OCI-LY7 (cell line): ENCODE measurements around the gene RIOK1. TPM values are rescaled to one million over a fixed set of nuclear protein-coding genes. Genes with fewer than 3 reads are reported as not detected.

ENCODE experiments used
- Bru-seq: library from RNA; stranded (reverse); fragments of 400-500 nt; gene quantifications from one replicate; lab custom pipeline; 2021; lab: Mats Ljungman, UMichigan
- BruChase-seq, 2 experiments: library from RNA; stranded (reverse); fragments of 400-500 nt; gene quantifications; one replicate each; lab custom pipeline; 2021; lab: Mats Ljungman, UMichigan
- BruUV-seq: library from RNA; stranded (reverse); fragments of 400-500 nt; replicated peaks from 2 replicates; lab custom pipeline; 2021; lab: Mats Ljungman, UMichigan
- CTCF ChIA-PET: fragments of 300-600 bp; sonication (Branson Sonifier 250); formaldehyde crosslinking; loops from one replicate; lab custom pipeline; 2022; ENCODE audit warnings: antibody characterized with exemption; ENCODE audit not compliant: unreplicated experiment; lab: Charles Lee
- POLR2A ChIA-PET: fragments of 300-600 bp; sonication (Branson Sonifier 250); formaldehyde crosslinking; loops from one replicate; lab custom pipeline; 2022; ENCODE audit warnings: antibody characterized with exemption; lab: Charles Lee
- DNase-seq: peaks from one replicate; pipeline ENCODE4 v3.0.0-alpha.2; 2015; ENCODE audit warnings: low spot score
- H2AFZ ChIP-seq: fragments of 200-600 bp; sonication (generic), shearing (Covaris generic); 2 replicates; pipeline ENCODE4 v1.6.1; 2014; ENCODE audit warnings: mild to moderate bottlenecking, antibody characterized with exemption, low read length, moderate library complexity
- H3K27ac ChIP-seq: fragments of 200-600 bp; sonication (generic); 2 replicates; pipeline ENCODE4 v1.5.1; 2014; ENCODE audit warnings: mixed run types, low read depth, mild to moderate bottlenecking, moderate library complexity, low read length, inconsistent platforms; ENCODE audit not compliant: poor library complexity, severe bottlenecking
- H3K36me3 ChIP-seq: fragments of 200-600 bp; sonication (generic); 2 replicates; pipeline ENCODE4 v1.6.1; 2014; ENCODE audit warnings: mild to moderate bottlenecking, antibody characterized with exemption, low read length, moderate library complexity, mixed read lengths; ENCODE audit not compliant: insufficient read depth
- H3K4me1 ChIP-seq: fragments of 200-600 bp; sonication (generic); 2 replicates; pipeline ENCODE4 v1.5.1; 2014; ENCODE audit warnings: mild to moderate bottlenecking, low read length; ENCODE audit not compliant: insufficient read depth, poor library complexity, severe bottlenecking
- H3K4me2 ChIP-seq: fragments of 200-600 bp; sonication (generic); 2 replicates; pipeline ENCODE4 v1.6.1; 2014; ENCODE audit warnings: mild to moderate bottlenecking, low read length
- H3K4me3 ChIP-seq: fragments of 200-600 bp; sonication (generic); 2 replicates; pipeline ENCODE4 v1.5.1; 2014; ENCODE audit warnings: mild to moderate bottlenecking, low read depth, low read length; ENCODE audit not compliant: poor library complexity, severe bottlenecking
- H3K79me2 ChIP-seq: fragments of 200-600 bp; sonication (generic); 2 replicates; pipeline ENCODE4 v1.6.1; 2016; ENCODE audit warnings: low read depth, mild to moderate bottlenecking, low read length, moderate library complexity, mixed read lengths; ENCODE audit not compliant: insufficient read depth
- H3K9me2 ChIP-seq: fragments of 200-600 bp; sonication (generic); 2 replicates; pipeline ENCODE4 v1.6.1; 2016; ENCODE audit warnings: mild to moderate bottlenecking, low read length, mixed read lengths; ENCODE audit not compliant: insufficient read depth
- H3K9me3 ChIP-seq: fragments of 200-600 bp; sonication (generic); 2 replicates; pipeline ENCODE4 v1.6.1; 2014; ENCODE audit warnings: mild to moderate bottlenecking, mixed run types, low read length, mixed read lengths
- H4K20me1 ChIP-seq: fragments of 200-600 bp; sonication (generic); 2 replicates; pipeline ENCODE4 v1.6.1; 2014; ENCODE audit warnings: mild to moderate bottlenecking, antibody characterized with exemption, low read length, moderate library complexity, mixed read lengths; ENCODE audit not compliant: insufficient read depth
- CTCF ChIP-seq: fragments of 200-600 bp; sonication (generic); conservative IDR thresholded peaks from 2 replicates; pipeline ENCODE4 v1.5.1; 2014; ENCODE audit warnings: mild to moderate bottlenecking, antibody characterized with exemption, low read length, moderate library complexity, mixed read lengths
- EZH2phosphoT487 ChIP-seq: fragments of 200-600 bp; sonication (generic); IDR thresholded peaks from 2 replicates; pipeline ENCODE4 v1.6.1; 2018; ENCODE audit warnings: low read depth, borderline replicate concordance, mild to moderate bottlenecking, mixed run types, antibody characterized with exemption, low read length, moderate library complexity, mixed read lengths
- intact Hi-C: fragments of 100-400 bp; cut with micrococcal nuclease; formaldehyde crosslinking; loops from one replicate; pipeline ENCODE4 v1.10.0; 2022; ENCODE audit not compliant: unreplicated experiment
- long read RNA-seq: library from polyadenylated mRNA; stranded (forward); transcript quantifications from one replicate; pipeline ENCODE4 v2.0.0, GENCODE V29; 2022
- total RNA-seq, 2 experiments: library from RNA; depleted of rRNA in 1 of 2; stranded (reverse); fragments of >200 nt in 1 of 2; shearing (Covaris generic) in 1 of 2; gene quantifications; 2 replicates each; pipeline ENCODE4 v1.2.3, GENCODE V29; 2014 to 2022

The RIOK1 gene
- total RNA-seq (2014; rRNA removed; shearing (Covaris generic)) (55.0 and 85.0 TPM in 2 replicates), total RNA-seq (2022) (35.2 and 43.6 TPM in 2 replicates), Bru-seq, nascent RNA (percentile 86 among the genes with signal in this experiment), BruChase-seq, experiment 1, labeled RNA remaining after a 6-hour chase (percentile 82 among the genes with signal in this experiment), BruChase-seq, experiment 2, labeled RNA remaining after a 2-hour chase (percentile 87 among the genes with signal in this experiment)
- long read RNA-seq, transcript RIOK1-202 (17 exons, 2,810 nt): major isoform, 109 of 161 reads
- long read RNA-seq, partial matches to known transcripts: 3 of 161 reads
- long read RNA-seq, other reads (novel, unspliced or antisense): 49 of 161 reads

DNA sequence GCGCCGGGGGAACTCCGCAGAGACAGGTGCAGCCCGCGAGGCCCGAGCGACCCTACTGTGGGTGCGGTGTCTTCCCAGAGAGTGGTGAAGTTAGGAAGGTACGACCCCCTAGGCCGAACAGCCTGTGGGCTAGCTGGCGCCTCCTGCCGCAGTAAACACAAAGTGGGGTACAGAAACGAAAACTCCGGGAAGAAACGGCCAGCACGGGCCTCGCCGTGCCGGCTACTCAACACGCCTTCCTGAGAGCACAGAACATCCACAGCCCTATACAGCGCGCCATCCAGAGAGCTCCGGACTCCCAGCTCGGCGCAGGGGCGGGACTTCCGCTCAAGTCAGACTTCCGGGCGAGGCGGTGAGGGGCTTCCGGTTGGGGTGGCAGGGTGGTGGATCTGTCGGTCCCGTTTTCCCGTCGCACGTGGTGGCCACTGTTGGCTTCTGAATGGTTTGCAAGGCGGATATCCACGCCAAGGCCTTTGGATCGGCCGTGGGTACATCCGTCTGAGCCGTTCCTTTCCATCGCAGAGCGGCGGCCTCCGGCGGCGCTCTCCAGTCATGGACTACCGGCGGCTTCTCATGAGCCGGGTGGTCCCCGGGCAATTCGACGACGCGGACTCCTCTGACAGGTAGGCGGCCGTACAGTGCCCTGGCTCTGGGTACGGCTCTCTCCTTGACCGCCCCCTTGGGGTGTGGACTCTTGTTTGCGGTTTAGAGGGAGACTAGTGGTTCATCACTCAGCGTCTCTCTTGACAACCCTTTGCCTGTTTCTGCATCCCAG lies at the start of gene RIOK1, which contains the start of gene CAGE1:
RIOK1 (plus strand) TSS at position 358 of the 775 bp plus-strand sequence; CDS start at position 553, 195 bp downstream.
CAGE1 (minus strand) TSS at position 292 of the 775 bp plus-strand sequence. CDS start 2,569 bp downstream, outside the sequence.
- Histone ChIP-seq H3K4me1 (peaks cover 21% of the 10 kb centered on the region), H3K4me3 (peak within 1 kb of the TSS; percentile 83), H3K36me3 (peaks cover 37% of the 10 kb centered on the region), H3K27ac (peak within 1 kb of the TSS; percentile 84), H3K9me2 (no peaks in the 10 kb centered on the region), H3K4me2 (peak within 1 kb of the TSS; percentile 85), H3K9me3 (no peaks in the 10 kb centered on the region), H4K20me1 (peaks cover 15% of the 10 kb centered on the region; the same call in 1 of the 2 replicates), H2AFZ (peak within 1 kb of the TSS; percentile 79), H3K79me2 (peaks cover 52% of the 10 kb centered on the region)
- intact Hi-C loops: loop anchor here (1.0 to 5.0 kb wide), 5 partner anchors 76 to 802 kb away; partner anchors contain the start of genes BLOC1S5, LY86, SNRNP48 and SSR1
- POLR2A ChIA-PET: interaction anchor here (0.5 to 2.1 kb wide), 10 partner anchors 12 to 742 kb away, joined by 3 to 9 read pairs (median 4); partner anchors contain the start of gene SSR1
- BruUV-seq: TSS peak; percentile 69
- CTCF ChIA-PET: interaction anchor here (0.7 kb wide), 1 partner anchor 112 kb away, joined by 3 read pairs; no protein-coding TSS in a partner anchor
- TF ChIP-seq EZH2phosphoT487 (no peak), CTCF (no peak)
- peak; percentile 94 for DNase-seq

DNA sequence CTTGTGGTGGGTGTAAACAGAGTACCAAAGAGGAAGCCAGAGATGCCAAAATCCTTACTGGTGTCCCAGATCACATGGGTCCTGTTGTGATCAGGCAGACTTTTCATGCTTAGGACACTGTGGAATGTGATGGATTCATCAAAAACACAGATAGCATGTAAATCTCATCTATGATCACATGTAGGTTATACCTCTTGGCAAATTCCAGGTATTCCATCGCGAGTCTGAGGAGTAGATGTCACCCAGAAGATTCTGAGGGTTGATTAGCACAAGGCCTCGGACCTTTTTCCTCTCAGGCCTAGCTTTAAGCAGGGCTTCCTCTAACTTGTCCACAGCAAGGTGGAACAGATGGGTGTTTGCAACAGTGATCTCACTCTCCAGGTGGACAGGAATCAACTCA lies 48.3 kb upstream of the RIOK1 start:
- H2AFZ ChIP-seq: no peak overlapping the region
- no peaks in the 10 kb centered on the region for H3K9me2 ChIP-seq
- intact Hi-C loops: no loop called here
- ChIA-PET POLR2A (interaction anchor here (0.5 kb wide), 1 partner anchor 95 kb away, joined by 3 read pairs; no protein-coding TSS in a partner anchor), CTCF (no interaction called here)
- no peaks in the 10 kb centered on the region for H3K9me3 ChIP-seq
- TF ChIP-seq CTCF (no peak), EZH2phosphoT487 (no peak)
- no peak overlapping the region for H3K4me3 ChIP-seq
- H3K27ac ChIP-seq: no peak overlapping the region
- H3K4me1 ChIP-seq: no peaks in the 10 kb centered on the region
- no peak overlapping the region for H3K4me2 ChIP-seq
- BruUV-seq: no TSS peak
- no peaks in the 10 kb centered on the region for H3K36me3 ChIP-seq
- no peaks in the 10 kb centered on the region for H4K20me1 ChIP-seq
- no peaks in the 10 kb centered on the region for H3K79me2 ChIP-seq
- DNase-seq: no peak
